Cardiac muscle cell (in vitro differentiated cells and primary cell): ENCODE data around the gene RAPGEF4. TPM values are rescaled to one million over a fixed set of nuclear protein-coding genes. Genes with fewer than 3 reads are reported as not detected.

Experiments used
- DNase-seq, 2 donors: peaks; one replicate each; pipeline versions ENCODE4 v3.0.0 to v3.0.0-alpha.2; 2010 to 2017; ENCODE audit warnings: low read depth in 1 of 2, low spot score in 1 of 2
- H3K27ac ChIP-seq: fragments of 200-600 bp; sonication (generic); 2 replicates; pipeline ENCODE4 v1.5.1; 2016
- H3K27me3 ChIP-seq: fragments of 200-600 bp; sonication (generic); 2 replicates; pipeline ENCODE4 v1.6.0; 2016; ENCODE audit warnings: control low read depth
- H3K36me3 ChIP-seq: fragments of 200-600 bp; sonication (generic); 2 replicates; pipeline ENCODE4 v1.5.1; 2016; ENCODE audit warnings: control low read depth
- H3K4me1 ChIP-seq: fragments of 200-600 bp; sonication (generic); 2 replicates; pipeline ENCODE4 v1.8.1; 2017; ENCODE audit warnings: low read depth, mild to moderate bottlenecking, mixed run types
- H3K4me3 ChIP-seq: fragments of 200-600 bp; sonication (generic); 2 replicates; pipeline ENCODE4 v1.5.1; 2016; ENCODE audit warnings: mild to moderate bottlenecking
- H3K9me3 ChIP-seq: fragments of 200-600 bp; sonication (generic); 2 replicates; pipeline ENCODE4 v1.5.1; 2017; ENCODE audit warnings: low read depth, mild to moderate bottlenecking, control low read depth
- CTCF ChIP-seq: IDR thresholded peaks from 2 replicates; pipeline ENCODE4 v1.5.1; 2012; ENCODE audit warnings: low read depth, mild to moderate bottlenecking, low read length
- polyA plus RNA-seq: library from polyadenylated mRNA; unstranded; fragments of >200 nt; fragmentation: Nextera tagmentation; extraction: Ambion mirVana; gene quantifications from 2 replicates; pipeline ENCODE4 v1.2.1, GENCODE V29; 2016
- total RNA-seq: library from RNA; depleted of rRNA; stranded (reverse); fragments of >200 nt; gene quantifications from 2 replicates; pipeline ENCODE4 v1.2.3, GENCODE V29; 2016

Gene RAPGEF4
- total and polyA plus RNA-seq, 2 experiments from 2014 or later, result 5.3 to 21.2 TPM

GRCh38 chr2:172836827-172837226, 101.2 kb downstream of the RAPGEF4 start:
- peaks cover 33% of the 10 kb centered on the region for H3K4me1 ChIP-seq
- no peaks in the 10 kb centered on the region for H3K9me3 ChIP-seq
- no peaks in the 10 kb centered on the region for H3K36me3 ChIP-seq
- TF ChIP-seq CTCF, result no peak
- no peaks in the 10 kb centered on the region for H3K27me3 ChIP-seq
- H3K27ac ChIP-seq, result no peak overlapping the region
- no peak for DNase-seq
- H3K4me3 ChIP-seq, result no peak overlapping the region

GRCh38 chr2:172839446-172839845, 103.8 kb downstream of the RAPGEF4 start:
- H3K4me3 ChIP-seq, result no peak overlapping the region
- H3K9me3 ChIP-seq, result no peaks in the 10 kb centered on the region
- H3K4me1 ChIP-seq, result peaks cover 41% of the 10 kb centered on the region
- no peak for DNase-seq
- TF ChIP-seq CTCF, result no peak
- no peaks in the 10 kb centered on the region for H3K36me3 ChIP-seq
- H3K27ac ChIP-seq, result no peak overlapping the region
- H3K27me3 ChIP-seq, result no peaks in the 10 kb centered on the region

- Histone ChIP-seq H3K4me3 (no peak overlapping the region), H3K4me1 (peaks cover 45% of the 10 kb centered on the region), H3K36me3 (no peaks in the 10 kb centered on the region), H3K9me3 (no peaks in the 10 kb centered on the region), H3K27me3 (no peaks in the 10 kb centered on the region), H3K27ac (no peak overlapping the region)
- TF ChIP-seq CTCF, result no peak
- no peak for DNase-seq
Observed at GRCh38 chr2:172842511-172843265, 107.0 kb downstream of the RAPGEF4 start.

DNA sequence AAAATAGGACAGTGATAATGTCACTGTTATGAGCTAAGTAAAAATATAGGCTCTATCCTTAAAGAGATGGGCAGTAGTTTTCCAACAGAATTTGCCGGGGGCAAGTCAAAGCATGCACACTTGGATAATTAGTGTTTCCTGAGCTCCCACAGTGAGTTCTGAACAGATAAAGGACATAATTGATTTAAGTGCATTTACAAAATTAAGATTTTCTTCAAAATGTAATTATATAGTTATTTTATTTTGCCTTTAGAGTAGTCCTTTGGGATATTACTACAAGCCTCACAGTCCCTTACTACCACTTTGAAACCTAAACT, 107.6 kb downstream of the RAPGEF4 start:
- Histone ChIP-seq H3K4me1 (peaks cover 50% of the 10 kb centered on the region), H3K27ac (peak overlapping the region; percentile 67), H3K4me3 (no peak overlapping the region), H3K27me3 (no peaks in the 10 kb centered on the region), H3K36me3 (no peaks in the 10 kb centered on the region), H3K9me3 (no peaks in the 10 kb centered on the region)
- DNase-seq, result no peak
- TF ChIP-seq CTCF, result no peak

DNA sequence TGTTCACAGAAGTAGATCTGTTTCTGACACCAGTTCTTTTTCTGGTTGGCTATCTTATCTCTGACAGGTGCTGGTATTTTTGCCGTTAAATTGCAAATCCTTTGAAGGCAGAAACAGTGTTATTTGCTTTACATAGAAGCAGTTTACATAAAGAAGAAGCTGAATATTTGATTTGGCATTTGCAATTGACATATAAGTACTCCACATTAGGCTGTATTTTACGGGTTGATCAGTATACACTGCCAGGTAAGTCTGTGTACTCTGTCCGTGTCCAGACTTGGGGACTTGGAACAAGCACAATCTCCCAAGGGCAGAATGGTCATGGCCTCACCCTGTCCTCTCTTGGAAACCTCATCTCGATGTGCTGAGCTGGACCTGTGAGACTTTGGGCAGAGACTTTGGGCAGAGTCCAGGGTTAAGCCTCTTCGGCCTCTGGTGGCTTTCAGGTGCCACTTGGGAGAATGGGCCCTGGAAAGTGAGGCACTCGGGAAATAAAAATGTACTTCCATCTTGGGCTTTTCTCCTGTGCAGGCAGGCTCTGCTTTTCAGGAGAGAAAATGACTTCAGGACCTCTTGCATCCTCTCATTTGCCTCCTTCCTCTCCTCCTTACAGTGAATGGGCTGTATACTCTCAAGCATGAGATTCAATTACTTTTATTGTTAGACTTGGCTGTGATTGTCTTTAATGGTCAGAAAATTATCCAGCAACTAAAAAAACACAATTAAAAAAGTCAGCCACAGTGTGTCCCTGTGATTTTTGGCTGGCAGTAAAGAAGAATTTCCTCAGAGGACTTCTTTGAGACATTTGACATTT, 108.5 kb downstream of the RAPGEF4 start:
- Histone ChIP-seq H3K27me3 (no peaks in the 10 kb centered on the region), H3K4me3 (no peak overlapping the region), H3K36me3 (no peaks in the 10 kb centered on the region), H3K27ac (peak overlapping the region; percentile 67), H3K9me3 (no peaks in the 10 kb centered on the region), H3K4me1 (peaks cover 58% of the 10 kb centered on the region)
- TF ChIP-seq CTCF, result no peak
- no peak for DNase-seq
